CD4-positive, alpha-beta T cell treated with Interleukin-12 subunit alpha and Interleukin-12 subunit beta, for 1 hour (primary cell): ENCODE measurements around the gene ZDHHC8.

ENCODE experiments used
- DNase-seq: peaks from one replicate; pipeline ENCODE4 v3.0.0-alpha.2; 2020

Gene ZDHHC8

DNA sequence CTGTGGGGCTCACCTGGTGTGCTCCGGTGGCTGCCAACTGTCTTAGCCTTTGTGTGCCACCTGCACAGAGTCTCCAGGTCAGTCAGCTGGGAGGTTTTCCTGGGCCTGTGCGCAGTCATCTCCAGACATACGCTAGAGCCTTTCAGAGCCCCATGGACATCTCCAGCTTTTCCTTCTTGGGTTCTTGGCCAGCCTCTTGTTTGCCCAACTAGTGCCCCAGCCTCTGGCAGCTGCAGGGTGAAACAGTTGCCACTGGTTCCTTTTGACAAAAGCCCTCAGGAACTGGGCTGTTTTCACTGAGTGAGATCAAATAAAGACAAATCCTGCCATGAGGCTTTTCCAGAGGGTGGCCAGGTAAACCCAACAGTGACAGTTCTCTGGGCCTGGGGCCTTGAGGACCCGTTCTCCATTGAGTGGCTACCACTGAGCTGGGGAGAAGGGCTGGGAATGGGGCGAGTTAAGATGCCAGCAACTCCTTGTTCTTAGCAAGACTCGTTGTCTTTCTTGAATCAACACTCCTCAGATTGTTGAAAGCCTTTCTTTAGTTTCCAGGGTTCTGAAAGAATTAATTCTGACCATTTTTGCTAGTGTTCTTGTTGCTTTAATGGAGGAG, 32.4 kb upstream of the ZDHHC8 start:
- DNase-seq = no peak

DNA sequence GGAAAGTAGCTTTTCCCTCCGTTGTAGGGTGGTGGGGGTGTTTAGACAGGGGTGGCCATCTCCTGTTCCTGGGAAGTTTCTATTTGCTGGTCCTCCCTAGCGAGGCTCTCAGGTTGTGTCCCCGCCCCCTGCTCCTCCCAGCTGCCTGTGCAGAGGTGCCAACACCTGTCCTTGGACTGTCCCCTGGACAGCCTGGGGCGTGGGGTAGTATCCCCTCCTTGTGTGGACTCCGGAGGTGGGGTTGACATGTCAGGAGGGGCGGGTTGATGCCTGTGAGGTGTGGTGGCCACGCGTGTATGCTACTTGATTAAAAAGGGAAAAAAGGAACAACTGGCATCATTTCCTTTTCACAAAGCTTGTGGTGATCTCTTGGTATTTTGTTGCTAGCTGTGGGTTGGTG, 30.0 kb upstream of the ZDHHC8 start:
- no peak for DNase-seq

DNA sequence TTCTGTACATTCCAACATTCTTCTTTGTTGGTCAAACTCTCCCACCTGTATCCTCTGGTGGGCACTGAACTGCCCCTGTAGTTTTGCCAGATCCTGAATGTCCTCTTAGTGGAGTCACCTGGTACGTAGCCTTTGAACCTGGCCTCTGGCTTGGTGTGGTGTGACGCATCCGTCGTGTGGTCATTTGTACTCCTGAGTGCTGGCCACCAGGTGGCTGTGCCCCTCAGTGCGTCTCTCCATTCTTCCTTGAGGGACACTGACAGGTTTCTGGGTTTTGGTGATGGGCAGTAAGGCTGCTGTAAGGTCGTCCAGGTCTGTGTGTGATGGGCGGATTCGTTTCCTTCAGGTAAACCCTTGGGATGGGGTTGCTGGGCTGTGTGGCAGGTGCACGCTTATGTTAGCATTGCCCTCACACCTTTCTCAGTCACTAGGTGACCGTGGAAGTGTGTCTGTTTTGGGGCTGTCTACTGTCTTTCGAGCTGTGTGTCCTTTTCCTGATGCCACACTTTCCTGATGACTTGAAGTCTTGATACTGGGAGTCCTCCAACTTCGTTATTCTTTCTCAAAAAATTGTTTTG, 29.3 kb upstream of the ZDHHC8 start:
- DNase-seq = no peak

DNA sequence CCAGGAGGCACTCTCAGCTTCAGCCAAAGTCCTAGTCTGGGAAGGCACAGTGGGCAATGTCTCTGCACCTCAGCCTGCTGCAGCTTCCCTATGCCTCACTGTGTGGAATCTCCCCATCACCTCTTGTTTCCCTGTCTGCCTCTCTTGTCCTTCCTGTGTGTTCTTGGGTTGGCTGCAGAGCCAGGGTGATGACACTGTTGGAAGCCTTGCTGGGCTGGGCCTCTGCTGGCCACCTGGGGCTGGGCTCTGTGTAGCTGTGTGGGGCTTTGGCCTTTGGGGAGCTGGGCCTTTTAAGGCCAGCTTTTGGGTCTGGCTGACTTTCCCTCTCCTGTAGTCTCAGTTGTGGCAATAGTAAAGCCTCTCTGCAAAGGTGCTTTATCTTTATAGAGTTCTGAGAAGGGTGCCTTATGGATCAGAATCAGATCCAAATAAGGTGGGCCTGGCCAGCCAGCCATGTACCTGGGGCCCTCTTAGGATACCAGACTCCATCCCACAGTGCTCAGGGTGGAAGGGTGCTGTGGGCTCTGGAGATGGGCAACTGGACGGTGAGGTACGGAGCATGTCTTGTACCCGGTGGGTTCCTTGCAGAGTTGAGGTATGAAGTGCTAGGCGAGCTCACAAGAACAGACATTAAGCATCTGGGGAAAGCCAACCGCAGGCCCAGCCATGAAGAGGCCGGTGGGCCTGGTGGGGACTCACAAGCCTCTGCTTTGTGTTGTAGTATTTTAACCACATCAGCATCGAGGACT, 26.0 kb upstream of the ZDHHC8 start:
- no peak for DNase-seq

DNA sequence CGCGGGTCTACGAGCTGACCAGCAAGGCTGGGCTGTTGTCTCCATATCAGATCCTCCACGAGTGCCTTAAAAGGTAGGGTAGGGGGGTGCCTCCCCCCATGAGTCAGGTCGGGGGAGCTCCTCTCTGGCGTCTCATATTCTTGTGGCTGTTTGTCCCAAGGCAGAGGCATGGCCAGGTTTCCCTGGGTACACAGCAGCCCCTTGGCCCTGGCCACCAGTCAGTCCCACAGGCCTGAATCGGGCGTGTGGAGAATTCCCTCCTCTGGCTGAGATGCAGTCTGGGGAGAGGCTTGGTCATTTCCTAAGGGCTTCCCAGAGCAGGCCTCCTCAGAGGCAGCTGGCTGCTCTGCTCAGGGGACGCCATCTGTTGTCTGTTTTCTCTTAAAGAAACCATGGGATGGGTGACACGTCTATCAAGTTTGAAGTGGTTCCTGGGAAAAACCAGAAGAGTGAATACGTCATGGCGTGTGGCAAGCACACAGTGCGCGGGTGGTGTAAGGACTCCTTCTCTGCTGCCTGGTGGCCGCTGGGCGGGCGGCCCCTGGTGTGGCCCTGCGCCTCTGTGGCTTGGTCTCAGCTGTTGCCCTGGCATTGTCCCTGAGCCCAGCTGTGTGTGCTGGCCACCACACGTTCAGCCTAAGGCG, 25.3 kb upstream of the ZDHHC8 start:
- DNase-seq = no peak

DNA sequence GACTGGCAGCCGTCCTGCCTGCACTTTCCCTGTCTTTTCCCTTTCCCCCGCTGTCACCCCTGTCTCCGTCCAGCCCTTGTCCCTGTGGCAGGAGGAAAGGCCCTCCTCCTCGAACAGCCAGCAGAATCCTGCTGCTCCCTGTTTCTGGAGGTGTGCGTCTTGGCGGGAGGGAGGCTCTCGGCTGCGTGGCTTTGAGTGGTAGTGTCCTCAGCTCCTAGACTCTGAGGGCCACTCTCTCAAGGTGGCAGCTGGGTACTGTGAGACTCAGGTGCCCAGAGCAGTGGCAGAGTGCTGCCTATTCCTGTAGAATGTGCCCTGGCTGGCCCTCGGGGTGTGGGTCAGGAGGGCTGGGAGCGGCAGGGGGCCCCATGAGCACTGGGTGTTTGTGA, 24.8 kb upstream of the ZDHHC8 start:
- DNase-seq = no peak

DNA sequence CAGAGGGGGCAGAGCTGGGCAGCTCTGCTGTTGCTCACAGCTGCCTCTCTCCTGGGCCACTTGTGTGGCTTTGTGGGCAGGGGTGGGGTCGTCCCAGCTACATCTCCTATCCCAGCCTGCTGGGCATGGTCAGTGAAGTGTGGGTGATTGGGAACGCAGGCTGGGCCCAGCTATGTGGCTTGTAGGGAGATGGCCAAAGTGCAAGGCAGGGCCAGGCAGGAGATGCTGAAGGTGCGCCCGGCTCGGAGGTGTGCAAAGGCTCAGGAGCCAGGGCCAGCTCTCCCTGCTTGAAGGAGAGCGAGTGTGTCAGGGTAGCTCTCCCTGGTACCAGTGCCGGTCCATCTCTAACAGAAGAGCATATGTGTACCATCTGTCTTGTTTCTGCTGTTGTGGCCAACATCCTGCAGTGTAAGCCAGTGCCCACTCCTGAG, 24.1 kb upstream of the ZDHHC8 start:
- no peak for DNase-seq

DNA sequence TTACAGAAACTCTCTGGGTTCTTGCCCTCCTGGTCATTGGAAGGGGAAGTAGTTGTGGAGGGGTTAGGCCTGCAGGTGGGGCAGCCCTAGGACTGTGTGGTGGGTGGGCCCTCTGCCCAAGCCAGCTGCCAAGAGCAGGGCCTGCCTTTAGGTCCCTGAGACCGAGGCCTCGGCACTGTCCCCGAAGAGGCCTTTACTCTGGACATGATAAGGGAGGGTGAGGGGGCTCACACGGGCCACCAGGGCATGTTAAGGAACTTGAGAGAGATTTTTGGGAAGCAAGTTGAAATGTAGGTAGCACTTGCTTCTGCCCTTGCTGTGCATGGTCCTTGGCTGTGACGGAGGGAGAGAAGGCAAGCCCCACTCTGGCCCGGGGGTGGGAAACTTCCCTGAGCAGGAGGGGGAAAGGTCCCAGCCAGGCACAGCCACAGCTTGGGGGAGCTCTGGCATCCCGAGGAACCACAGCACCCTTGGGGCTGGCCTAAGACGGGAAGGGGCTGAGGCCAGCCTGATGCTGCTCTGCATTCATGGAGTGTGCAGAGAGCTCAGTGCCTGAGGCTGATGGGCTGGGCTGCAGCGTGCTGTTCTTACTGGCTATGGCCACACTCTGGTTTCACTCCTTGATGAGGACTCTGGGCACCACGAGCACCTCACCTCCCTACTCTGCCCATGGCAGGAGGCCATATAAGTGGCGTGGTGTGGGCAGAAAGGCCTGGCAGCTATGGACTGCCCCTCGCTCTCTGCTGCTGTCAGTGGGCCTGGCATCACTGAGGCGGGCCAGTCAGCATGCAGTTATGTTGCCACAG, 23.4 kb upstream of the ZDHHC8 start:
- no peak for DNase-seq

DNA sequence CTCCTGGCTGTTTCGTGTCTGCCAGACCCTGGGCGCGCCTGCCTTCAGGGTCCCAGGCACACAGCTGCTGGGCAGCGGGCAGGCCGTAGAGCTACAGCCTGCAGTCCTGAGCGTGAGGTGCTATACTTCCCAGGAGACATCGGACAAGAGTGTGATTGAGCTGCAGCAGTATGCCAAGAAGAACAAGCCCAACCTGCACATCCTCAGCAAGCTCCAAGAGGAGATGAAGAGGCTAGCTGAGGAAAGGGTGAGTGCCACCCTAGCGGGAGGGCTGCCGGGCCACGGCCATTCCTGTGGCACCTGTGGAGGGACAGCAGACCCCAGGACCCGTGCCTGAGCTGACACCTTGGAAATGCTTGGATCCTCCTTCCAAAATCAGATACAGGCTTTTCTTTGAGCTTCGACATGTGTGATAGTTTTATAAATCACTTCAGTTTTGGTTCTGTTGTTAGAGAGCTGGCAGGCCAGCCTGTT, 22.8 kb upstream of the ZDHHC8 start:
- no peak for DNase-seq

DNA sequence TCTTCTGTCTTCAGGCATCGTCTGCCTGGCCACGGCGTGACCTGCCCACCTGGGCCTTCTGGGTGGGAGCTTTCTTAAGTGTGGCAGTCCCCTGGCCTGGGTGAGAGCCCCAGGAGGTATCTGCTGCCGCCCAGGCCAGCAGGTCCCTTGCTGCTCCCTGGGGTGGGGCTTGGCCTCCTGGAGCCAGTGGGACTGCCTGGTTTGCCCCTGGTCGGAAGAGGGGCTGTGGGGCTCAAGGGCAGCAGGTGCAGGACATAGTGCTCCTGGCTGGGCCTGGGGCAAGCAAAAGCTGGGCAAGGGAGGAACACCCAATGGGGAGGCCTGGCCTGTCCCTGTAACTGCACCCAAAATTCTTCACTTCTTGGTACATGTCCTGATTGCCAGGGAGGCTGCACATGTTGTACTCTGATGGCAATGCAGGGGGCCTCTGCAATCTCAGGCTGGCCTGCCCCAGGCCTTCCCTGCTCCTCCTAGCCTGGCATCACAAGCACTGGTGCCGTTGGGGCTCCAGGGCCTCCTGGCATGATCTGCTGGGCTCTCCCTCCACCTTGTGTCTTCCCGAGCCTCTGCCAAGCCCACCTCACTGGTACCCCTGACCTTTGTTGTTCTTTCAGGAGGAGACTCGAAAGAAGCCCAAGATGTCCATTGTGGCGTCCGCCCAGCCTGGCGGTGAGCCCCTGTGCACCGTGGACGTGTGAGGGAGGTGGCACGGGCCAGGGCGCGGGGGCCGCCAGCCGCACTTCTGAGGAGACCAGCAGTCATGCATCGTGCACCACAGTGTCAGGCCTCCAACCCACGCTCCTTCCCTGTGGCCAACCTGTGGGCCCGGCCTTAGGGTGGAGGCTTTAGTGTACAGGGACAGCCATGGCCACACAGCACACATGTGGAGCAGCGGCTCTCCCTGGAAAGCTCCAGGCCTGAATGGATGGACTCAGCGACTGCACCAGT, 21.9 kb upstream of the ZDHHC8 start:
- DNase-seq = no peak

DNA sequence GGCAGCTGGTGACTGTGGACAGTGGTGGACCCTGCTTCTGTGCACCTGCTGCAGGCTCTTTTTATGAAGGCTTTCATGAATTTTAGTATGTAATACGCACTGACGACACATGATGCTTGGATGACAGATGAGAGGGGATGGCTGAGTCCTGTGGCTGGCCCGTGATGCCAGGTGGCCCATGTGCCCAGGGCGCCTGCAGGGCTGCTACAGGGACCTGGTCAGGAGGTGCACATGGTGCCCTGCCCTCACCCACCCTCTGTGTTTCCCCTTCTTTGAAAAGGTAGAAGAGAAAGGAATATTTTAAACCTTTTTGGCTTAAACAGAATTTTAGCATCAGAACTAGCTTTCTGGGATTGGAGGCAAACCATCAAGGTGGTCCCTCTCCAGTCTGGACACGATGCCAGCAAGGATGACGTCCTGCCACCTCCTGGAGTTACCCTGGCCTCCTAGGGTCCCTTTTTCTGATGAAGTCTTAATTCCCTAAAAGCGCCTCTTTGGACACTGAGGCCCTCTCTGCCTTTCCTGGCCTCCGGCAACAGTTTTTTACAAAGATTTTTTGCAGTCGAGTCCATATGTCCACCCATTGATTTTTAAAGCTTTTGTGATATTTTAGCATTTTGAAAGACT, 21.1 kb upstream of the ZDHHC8 start:
- no peak for DNase-seq

DNA sequence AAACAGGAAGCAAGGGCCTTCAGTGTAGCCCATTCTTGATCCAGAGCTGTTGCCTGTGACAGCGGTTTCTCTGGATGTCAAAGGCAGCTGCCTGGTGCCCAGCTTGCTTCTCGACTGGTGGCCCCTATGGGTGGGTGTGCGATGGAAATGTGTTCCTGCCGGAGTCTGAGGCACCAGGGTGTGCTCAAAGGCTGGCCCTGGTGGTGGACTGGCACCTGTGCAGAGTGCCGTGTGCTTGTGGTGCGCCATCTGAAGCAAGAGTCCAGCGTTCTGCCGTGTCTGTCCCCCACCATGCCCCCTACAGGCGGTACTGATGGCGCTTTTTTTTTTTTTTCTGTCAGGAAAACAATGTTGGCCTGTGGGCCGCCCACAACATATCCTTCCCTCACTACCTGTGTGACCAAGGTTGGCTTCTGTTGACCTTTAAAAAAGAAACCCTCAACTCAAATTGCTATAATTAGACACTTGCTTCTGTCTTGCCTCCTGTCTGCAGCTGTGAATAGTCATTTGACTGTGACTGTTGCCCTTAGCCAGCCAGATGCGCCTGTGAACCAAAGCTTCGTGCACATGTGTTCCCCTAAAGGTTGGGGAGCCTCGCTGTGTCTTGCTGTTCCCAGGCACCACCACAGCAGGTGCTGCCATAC, 20.4 kb upstream of the ZDHHC8 start:
- DNase-seq = peak; percentile 43

DNA sequence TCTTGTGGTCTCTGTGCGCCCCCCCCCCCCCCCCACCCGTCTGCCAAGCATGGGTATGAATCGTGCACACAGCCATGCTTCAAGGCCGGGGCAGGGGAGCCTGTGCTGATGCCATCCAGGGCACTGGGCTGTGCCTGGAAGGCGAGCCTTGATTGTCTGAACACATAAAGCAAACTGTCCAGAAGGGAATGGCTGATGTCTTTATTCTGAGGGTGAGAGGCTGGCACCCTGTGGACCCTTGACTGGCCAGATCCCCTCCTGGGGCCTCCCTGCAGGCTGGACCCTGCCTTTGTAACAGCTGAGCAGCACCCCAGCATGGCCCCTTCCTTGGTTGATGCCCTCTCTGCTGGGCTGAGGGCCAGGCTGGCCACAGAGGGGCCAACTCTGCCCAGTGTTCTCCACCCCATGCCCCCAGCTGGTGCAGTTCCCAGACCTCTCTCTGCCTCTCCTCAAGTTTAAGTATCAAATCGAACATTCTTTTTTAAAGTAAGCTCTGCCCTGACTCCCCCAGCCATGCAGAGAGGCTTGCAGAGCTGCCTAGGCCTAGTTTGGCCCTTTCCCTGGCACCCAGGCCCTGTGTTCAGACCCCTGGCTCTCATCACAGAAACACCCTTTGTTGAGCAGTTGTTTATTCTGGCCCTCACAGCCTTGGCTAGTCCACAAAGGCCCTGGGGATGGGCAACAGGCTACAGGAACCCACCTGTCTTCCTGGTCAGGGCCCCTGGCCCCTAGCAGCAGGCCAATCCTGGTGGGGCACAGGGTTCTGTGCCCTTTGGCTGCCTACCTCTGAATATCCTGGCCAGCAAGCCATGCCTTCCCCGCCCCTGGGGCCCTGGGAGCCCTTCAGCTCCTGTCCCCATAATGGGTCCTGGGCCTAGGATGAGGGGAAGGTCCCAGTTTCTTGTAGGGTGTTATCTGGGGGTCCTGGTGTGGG, 19.6 kb upstream of the ZDHHC8 start:
- DNase-seq = no peak

DNA sequence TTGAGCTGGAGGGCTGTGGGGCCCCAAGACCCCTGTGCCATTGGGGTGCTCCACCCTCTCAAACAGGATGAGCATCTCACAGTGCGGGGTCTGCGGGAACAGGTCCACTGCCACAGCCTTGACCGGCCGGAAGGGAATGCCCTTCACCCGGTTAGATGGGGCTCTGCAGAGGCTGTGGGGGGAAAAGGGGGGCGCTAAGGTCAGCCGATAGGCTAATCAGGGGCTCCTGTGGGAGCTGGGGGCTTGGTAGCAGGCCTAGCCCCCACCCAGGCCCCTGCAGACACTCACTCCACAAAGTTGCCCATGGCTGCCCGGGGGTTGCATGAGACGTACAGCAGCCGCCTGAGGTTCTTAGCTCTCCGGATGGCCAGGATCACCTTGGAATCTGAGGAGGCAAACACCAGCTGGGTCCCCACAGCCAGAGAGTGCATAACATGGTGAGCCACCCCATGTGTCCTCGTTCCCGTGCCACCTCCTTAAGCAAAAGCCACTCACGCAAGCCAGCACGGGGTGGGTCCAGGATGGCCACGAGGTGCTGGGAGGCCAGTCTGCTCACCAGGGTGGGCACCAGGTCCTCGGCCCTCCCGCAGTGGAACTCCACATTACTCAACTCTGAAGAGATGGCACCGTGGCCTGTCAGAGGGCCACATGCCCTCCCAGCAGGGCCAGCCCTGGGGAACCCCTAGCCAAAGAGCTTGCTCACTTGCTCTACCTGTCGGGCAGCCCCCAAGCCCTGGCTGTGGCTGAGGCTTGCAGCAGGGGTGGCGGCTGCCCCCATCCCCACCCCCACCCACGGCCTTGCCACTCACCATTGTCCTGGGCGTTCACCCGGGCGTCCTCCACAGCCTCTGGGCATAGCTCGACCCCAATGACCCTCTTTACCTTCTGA, 18.7 kb upstream of the ZDHHC8 start:
- no peak for DNase-seq

DNA sequence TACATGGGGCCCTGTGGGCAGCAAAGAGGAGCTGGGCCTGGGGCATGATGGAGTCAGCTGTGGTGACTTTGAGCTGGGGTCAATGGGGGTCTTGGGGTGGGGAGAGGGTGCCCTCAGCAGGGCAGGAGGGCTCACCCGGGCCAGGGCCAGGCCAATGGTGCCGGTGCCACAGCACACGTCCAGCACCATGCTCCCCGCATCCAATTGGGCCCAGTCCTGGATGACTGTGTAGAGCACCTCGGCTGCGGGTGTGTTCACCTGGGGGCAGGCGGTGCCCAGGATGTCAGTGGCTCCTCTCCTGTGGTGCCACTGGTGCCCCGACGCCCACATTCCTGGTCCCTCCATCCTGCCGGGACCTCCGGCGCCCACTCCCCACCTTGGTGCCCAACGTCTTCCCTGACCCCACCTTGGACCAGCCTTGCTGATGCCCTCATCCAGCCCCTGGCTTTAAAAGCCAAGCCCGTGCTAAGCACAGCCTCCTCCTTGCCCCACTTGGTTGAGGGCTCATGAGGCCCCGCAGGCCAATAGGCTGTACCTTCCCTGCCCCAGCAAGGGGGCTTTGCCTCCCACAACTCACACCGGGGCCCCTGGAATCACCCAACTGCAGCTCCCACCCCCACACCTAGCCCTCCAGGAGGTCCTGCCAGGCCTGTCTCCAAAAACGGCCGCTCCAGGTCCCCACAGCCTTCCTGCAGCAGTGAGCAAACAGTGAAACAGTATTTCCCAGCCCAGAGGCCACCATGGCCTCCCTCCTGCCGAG, 17.9 kb upstream of the ZDHHC8 start:
- no peak for DNase-seq

DNA sequence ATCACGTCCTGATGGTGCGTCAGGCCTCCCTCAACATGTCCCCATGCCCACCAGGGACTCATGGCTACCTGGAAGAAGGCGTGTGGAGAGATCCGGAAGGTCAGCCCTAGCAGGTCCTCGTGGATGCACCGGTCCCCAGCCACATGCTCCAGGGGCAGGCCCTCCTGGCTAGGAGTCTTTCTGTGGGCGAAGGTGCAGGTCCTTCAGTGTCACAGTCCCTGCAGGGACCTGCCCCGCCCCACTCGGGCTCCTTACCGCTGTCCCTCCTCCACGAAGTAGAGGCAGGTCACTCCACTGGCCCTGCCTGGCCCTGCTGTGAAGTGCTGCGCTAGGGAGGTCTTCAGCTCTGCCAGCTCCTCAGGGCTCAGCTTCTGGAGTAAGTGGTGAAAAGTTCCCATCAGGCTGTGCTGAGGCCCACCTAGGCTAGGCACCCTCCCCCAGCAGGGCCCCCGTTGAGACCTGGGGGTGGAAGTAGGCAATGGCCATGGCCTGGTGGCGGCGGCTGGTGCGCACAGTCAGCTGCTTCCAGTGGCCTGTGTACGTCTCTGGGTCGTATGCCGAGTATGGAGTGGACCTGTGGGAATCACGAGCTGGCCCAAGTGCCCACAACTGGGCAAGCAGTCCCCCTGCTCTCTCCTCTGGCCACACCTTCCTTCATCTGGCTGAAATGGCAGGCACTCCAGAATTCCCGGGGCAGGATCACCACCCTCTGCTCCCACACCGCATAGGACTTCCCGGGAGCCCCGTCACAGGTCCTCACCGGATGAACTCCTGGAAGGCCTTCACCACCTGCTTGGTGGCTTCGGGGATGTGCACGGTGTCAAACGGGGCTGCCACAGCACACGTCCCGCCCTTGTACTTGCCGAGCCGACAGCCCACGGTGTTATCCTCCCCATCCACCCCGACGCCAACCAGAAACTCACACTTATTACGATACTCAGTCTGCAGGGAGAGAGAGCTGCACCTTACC, 16.8 kb upstream of the ZDHHC8 start:
- DNase-seq = no peak
